ENCODE measurements around the gene ATF4. TPM values are rescaled to one million over a fixed set of nuclear protein-coding genes. Genes with fewer than 3 reads are reported as not detected.
A peak's percentile ranks its signal among the peaks of the same experiment; 100 is the strongest.

ATF4 gene
- total and polyA plus RNA-seq, 2 of the 13 experiments (the other 11 are each of a cell fraction or from before 2014, with no cell fraction given), result 486 to 1,297 TPM

- no peak for TF ChIP-seq ZNF18 (CRISPR knock-in tag; IDR thresholded peaks at IDR 0.05; ENCODE audit: insufficient replicate concordance)
Observed at GRCh38 chr22:39568278-39568981, 48.1 kb downstream of the ATF4 start (continued).

- H3K27ac ChIP-seq (ENCODE audit: extremely low read length, insufficient read depth, low read length), result no peak overlapping the region
- H4K20me1 ChIP-seq (ENCODE audit: insufficient read depth, low read length), result no peaks in the 10 kb centered on the region
- no peak overlapping the region for H3K9ac ChIP-seq (ENCODE audit: insufficient read depth, low read depth, low read length)
- no peak for FAIRE-seq
- H3K36me3 ChIP-seq (replicated peaks in 1 of 2; ENCODE audit: control insufficient read depth in 1 of 2, insufficient read depth in 2 of 2, low read length in 2 of 2), result no peaks in the 10 kb centered on the region
- no peak for DNase-seq (ENCODE audit: low spot score)
- peaks cover 0 to 11% of the 10 kb centered on the region in 2 experiments; a peak in 3 of 5 replicates for H3K27me3 ChIP-seq (ENCODE audit: control insufficient read depth in 1 of 2, insufficient read depth in 2 of 2, low read length in 2 of 2)
- no peaks in the 10 kb centered on the region for H3K4me1 ChIP-seq (ENCODE audit: insufficient read depth, low read length)
- no peak overlapping the region for H3K4me3 ChIP-seq (replicated peaks in 1 of 3; ENCODE audit: insufficient read depth in 1 of 3, low read depth in 2 of 3, low read length in 3 of 3)
- H2AFZ ChIP-seq (ENCODE audit: low read length), result no peak overlapping the region
- in situ Hi-C loops (cut with HindIII; ENCODE audit: extremely low pct_ligation_motif_present, low pct_unique_long_range_greater_than_20kb), result no loop called here
- no peak for ATAC-seq
- intact Hi-C loops (cut with micrococcal nuclease; ENCODE audit: unreplicated experiment), result no loop called here
- TF ChIP-seq THRA (CRISPR knock-in tag; IDR thresholded peaks at IDR 0.05; ENCODE audit: borderline replicate concordance) (no peak), ZNF629 (CRISPR knock-in tag; conservative IDR thresholded peaks at IDR 0.05) (peak; percentile 59), ZKSCAN8 (CRISPR knock-in tag; IDR thresholded peaks at IDR 0.05; ENCODE audit: borderline replicate concordance) (no peak), ZNF333 (CRISPR knock-in tag; IDR thresholded peaks at IDR 0.05; ENCODE audit: borderline replicate concordance) (no peak), SMAD3 (CRISPR knock-in tag; IDR thresholded peaks at IDR 0.05) (no peak)
- CTCF ChIA-PET (ENCODE audit: low intra/inter-chr PET ratio, low total read pairs), result no interaction called here
- 47% methylated on average over 4 of the region's 7 CpGs for WGBS (ENCODE audit: low lambda C conversion rate)
- POLR2A ChIA-PET, result no interaction called here
- no peaks in the 10 kb centered on the region for H3K79me2 ChIP-seq (ENCODE audit: insufficient read depth, low read length)
- no TSS peak for BruUV-seq (replicated peaks)
- H3K9me3 ChIP-seq (ENCODE audit: low read length), result no peaks in the 10 kb centered on the region
- no peak overlapping the region for H3K4me2 ChIP-seq (ENCODE audit: low read depth, low read length)
Observed at GRCh38 chr22:39569066-39569465, 48.7 kb downstream of the ATF4 start.

All from HepG2 (cell line).